GM18505 (cell line): ENCODE measurements around the gene GYPA.
"Not testable (repeated sequence)": the region's sequence is repeated elsewhere in the genome, so short reads cannot be mapped to it uniquely, and the experiment has no call there.

ENCODE experiments used
- ATAC-seq: cut with Tn5 transposase; IDR thresholded peaks from one replicate; pipeline ENCODE4 v1.9.1; 2021; ENCODE audit not compliant: unreplicated experiment
- POLR2A ChIP-seq: IDR thresholded peaks from 4 replicates; pipeline ENCODE4 v1.6.1; 2011; ENCODE audit warnings: borderline replicate concordance; ENCODE audit not compliant: insufficient read depth, insufficient read length; ENCODE audit errors: extremely low read depth

Gene GYPA

DNA sequence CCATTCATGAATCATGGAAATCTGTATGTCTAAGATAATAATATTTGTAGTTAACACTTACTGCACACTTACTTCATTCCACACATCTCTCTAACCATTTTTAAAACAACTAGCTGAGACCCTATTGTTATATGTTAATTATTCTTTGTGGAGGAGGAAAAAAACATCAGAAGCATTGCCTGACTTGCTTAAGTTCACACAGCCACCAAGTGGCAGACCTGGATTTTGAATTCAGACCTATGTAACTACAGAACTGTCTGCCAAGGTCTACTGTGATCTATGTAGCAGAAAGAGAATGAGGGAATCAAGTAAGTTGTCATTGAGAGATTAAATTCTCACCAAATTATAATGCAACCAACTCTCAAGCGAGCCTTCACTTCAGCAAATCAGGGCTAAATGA lies 10.4 kb downstream of the GYPA start:
- ATAC-seq, result not testable (repeated sequence)

DNA sequence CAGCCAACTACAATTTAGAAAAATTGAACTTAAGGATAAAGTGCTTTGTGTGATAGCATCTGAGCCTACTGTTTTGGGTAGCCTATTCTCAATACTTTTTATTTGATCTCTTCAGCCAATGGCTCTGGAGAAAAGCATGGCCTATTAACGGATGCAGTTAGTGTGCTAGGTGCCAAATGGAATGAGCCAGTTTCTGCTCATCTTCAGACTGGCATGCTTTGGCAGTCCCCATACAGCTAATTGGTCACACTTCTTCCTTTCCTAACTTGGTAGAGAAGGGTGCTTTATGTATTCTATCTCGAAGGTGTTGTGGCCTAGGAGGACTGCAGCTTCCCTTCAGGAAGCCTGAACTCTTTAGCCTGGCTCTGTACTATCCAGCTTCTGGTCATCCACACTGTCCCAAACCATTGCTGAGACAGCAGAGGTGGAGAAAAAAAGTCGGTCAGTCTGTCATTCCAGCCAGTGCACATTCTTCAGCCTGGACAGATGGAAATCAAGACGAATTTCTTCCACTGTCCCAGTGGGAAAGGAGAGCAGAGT lies 11.1 kb downstream of the GYPA start:
- not testable (repeated sequence) for ATAC-seq

- not testable (repeated sequence) for ATAC-seq
Observed at GRCh38 chr4:144128709-144129320, 11.7 kb downstream of the GYPA start.

DNA sequence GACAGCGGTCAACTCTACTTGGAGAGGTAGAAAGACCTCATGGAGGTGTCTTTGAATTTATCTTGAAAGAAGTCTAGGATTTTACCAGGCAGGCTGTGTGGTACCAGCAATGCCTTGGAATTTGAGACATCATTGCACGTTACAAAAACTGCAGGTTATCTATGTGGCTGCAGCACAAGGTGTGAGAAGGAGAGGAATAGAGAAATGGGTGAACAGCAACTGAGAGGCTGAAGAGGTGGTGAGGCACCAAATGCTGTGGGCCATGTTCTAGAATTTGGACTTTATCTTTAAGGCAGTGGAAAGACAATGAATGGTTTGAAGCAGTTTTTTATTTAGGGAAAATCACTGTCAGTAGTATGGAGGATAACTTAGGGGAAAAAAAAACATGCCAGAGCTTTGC lies 15.4 kb downstream of the GYPA start:
- ATAC-seq, result not testable (repeated sequence)

GRCh38 chr4:144123982-144124635 lies 16.4 kb downstream of the GYPA start:
- ATAC-seq, result not testable (repeated sequence)

DNA sequence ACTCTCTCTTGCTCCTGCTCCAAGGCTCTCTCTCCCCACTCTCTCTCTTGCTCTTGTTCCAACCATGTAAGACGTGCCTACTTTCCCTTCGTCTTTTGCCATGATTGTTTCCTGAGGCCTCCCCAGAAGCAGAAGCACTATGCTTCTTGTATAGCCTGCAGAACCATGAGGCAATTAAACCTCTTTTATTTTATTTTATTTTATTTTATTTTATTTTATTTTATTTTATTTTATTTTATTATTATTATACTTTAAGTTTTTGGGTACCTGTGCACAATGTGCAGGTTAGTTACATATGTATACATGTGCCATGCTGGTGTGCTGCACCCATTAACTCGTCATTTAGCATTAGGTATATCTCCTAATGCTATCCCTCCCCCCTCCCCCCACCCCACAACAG lies 17.2 kb downstream of the GYPA start:
- not testable (repeated sequence) for ATAC-seq

DNA sequence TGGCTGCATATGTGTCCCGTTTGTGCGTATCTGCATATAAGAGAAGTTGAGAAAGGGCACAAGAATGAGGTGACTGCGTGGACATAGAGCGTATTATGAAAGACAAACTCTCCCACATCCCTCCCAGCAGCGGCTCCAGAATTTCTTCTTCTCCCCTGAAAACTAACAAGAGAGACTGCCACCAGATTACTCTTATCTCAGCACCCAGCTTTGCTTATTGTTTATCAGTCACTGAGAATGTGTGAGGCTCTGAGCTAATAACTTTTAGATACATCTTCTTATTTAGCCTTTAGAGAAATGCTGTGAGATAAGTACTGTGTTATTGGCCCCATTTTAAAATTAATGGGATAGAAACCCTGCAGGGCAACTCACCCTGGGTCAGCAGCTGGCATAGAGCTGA lies 20.8 kb downstream of the GYPA start:
- ATAC-seq, result not testable (repeated sequence)

DNA sequence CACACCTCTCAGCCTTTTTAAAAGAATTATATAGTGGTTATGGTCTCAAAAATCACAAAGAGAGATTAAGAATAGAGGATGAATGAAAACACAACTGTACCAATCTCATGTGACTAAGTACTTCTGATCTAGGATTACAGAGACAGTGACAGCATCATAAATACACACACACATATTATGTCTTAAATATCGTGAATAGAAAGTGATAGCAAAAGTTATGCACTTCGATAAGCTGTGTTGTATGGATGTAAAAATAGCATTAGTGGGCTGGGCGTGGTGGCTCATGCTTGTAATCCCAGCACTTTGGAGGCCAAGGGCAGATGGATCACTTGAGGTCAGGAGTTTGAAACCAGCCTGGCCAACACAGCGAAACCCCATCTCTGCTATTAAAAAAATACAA lies 25.0 kb downstream of the GYPA start:
- ATAC-seq, result no peak

GRCh38 chr4:144113546-144113945 lies 27.0 kb downstream of the GYPA start:
- no peak for TF ChIP-seq POLR2A
- no peak for ATAC-seq

More for the DNA sequence above, 25.0 kb downstream of the GYPA start:
- no peak for TF ChIP-seq POLR2A

DNA sequence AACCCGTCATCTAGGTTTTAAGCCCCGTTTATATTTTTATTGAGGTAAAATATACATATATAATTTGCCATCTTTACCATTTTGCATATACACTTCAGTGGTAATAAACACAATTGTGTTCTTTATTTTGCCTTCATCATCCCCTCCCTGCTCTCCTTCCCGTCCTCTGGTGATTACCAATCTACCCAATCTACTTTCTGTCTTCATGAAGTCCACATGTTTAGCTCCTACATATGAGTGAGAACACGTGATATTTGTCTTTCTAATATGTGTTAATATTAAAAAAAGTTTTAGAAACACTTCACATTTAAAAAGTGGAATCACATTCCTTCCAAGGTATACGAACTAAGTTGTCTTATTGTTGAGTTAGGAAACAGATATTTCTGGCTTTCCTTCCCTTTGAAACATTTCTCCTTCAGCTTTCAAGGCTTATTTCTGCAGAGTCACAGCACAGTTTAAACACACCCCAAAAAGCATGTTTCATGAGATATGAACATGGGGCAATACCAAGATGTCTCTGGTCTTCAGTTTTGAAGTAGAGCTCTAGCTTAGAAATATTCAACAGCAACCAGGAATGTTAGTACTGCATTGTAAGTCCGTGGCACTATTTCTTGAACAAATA lies 35.9 kb downstream of the GYPA start:
- no peak for ATAC-seq
- TF ChIP-seq POLR2A, result no peak

GRCh38 chr4:144097776-144098175 lies 42.7 kb downstream of the GYPA start:
- ATAC-seq, result not testable (repeated sequence)

DNA sequence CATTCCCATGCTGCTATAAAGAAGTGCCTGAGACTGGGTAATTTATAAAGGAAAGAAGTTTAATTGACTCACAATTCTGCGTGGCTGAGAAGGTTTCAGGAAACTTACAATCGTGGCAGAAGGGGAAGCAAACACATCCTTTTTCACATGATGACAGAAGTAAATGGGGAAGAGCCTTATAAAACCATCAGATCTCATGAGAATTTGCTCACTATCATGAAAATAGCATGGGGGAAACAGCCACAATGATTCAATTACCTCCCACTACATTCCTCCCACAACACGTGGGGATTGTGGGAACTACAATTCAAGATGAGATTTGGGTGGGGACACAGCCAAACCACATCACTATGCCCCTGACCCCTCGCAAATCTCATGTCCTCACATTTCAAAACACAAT lies 46.5 kb downstream of the GYPA start:
- not testable (repeated sequence) for ATAC-seq

- ATAC-seq, result not testable (repeated sequence)
Observed at GRCh38 chr4:144091181-144091580, 49.3 kb downstream of the GYPA start.

DNA sequence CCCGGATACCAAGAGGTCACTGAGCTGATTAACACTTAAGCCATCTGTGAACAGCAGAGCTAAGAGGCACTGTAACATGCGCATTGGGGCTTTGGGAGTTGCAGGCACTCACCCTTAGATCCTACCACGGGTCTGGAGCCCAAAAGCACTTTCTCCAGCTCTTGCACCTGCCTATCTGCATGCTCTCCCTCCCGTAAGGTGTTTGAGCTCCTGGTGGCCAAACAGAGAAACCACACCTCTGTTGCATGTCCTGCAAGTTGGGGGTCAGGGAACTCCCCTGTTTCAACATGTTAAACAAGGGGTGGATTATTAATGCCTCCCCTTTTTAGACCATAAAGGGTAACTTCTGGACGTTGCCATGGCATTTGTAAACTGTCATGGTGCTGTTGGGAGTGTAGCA lies 49.8 kb downstream of the GYPA start:
- ATAC-seq, result no peak

GRCh38 chr4:144082053-144082452 lies 58.5 kb downstream of the GYPA start:
- not testable (repeated sequence) for ATAC-seq

More for the DNA sequence above, 49.8 kb downstream of the GYPA start:
- TF ChIP-seq POLR2A, result no peak

DNA sequence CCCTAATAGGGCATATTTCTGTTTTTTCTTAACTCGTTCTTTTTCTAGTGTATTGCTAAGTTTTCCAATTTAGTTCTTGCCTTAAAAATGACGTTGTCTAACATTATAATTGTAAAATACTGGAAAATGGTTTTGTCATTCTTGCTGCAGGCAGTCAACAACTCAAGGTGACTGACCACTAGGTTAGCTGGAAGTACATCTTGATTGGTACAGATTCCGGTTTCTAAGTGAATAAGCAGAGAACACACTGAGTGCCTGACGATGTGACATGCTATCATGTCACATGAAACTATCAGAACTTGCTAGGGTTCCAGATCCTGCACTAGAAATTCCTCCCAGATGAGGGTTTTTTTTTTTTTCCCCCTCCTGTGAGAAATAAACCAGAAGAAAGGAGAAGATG lies 60.4 kb downstream of the GYPA start:
- not testable (repeated sequence) for ATAC-seq

DNA sequence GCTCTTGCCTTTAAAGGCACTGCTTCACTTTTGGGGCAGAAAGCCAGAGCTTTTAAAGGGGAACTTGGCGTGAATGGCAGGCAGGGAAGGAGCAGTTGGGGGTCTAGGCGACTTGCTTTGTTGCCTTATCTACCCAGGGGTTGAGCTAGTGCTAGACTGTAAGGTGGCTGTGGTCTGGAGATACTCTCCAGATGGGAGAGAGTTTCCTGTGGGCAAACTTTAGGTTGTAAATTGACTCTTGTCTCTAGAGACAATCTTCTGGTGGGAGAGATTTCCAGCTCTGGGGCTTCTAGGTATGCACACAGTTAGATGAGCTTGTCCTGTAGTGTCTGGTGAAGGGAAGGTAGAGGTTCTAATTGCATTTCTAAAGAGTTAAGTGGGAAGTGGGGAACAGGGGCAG lies 61.8 kb downstream of the GYPA start:
- not testable (repeated sequence) for ATAC-seq

GRCh38 chr4:144061556-144061955 lies 79.0 kb downstream of the GYPA start:
- not testable (repeated sequence) for ATAC-seq

DNA sequence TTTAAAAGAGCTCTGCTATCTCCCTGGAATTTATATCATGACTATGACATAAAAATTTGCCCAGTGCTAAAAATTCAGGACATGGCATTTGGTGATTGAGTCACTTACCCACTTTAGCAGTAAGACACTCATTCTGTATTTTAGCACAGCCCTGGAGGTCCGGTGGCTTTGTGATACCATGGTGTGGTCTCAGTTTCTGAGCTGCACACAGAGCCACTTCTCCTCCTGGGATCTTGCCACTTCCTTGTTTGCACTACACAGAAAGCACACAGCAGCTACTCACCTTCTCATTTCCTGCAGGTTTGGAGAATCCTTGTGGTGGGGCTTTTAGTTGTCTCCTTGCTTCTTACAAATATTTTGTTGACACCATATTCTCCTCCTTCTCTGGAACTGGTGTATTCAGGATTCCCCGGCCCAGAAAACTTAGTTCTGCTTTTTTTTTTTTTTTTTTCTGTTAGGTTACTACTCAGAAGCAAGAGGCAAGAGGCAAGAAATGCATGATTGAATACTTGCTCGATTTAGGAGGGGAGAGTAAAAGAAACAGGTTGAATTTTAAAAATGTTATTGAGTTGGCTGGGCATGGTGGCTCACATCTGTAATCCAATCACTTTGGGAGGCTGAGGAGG lies 80.2 kb downstream of the GYPA start:
- ATAC-seq, result not testable (repeated sequence)
